HG03066 (cell line): Measurements from ENCODE around the gene KLHL13.

Source experiments
- ATAC-seq: cut with Tn5 transposase; IDR thresholded peaks from one replicate; pipeline ENCODE4 v1.9.1; 2021; ENCODE audit warnings: low read depth; ENCODE audit not compliant: unreplicated experiment

The KLHL13 gene

GRCh38 chrX:117898226-117898625 is 218.4 kb downstream of the KLHL13 start:
- ATAC-seq, result no peak

GRCh38 chrX:117895418-117895817 is 221.2 kb downstream of the KLHL13 start:
- no peak for ATAC-seq

DNA sequence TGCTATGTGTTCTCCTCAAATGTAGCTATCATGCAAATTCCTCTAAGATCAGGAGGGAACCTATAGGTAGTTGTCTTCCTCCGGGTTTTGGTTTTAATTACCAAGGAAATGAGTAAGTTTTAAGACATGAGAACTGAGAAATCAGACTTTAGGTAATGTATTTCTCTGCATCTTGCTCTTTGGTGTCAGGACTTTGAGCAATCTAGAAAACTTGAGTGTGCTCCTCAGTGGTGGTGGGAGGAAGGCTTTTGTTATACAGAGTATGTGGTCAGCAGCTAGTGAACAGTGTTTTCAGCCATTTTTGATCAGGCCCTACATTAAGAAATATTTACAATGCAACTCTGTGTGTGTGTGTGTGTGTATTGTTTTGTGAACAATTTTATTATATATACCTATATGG is 224.1 kb downstream of the KLHL13 start:
- ATAC-seq, result no peak

DNA sequence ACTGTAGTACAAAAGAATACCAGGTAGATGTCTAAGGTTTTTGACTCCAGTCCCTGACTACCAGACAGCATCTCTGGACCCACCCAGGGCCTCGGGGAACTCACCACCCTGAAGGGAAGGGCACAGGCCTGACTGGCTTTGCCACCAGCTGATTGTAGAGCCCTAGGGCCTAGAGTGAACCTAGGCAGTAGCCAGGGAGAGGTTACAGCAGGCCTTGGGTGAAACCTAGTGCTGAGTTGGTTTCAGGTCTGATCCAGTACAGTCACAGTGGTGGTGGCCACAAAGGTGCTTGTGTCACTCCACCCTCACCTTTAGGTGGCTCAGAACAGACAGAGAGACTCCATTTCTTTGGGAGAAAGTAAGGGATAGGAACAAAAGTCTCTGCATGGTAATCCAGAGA is 244.8 kb downstream of the KLHL13 start:
- ATAC-seq, result no peak

DNA sequence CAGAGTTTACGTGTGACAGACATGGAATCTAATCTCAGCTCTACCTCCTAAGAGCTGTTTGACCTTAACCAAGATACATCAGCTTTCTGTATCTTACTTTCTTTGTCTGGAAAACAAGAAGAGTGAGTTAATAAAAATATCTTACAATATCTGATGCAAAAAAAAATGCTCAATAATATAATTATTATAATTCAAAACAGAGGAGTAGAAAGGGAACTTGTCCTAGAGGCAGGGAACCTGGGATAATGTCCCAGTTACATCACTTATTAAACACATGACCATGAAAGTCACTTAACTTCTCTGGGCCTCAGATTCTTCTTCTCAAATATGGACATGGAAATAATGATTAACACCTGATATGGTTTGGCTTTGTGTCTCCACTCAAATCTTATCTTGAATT is 256.1 kb downstream of the KLHL13 start:
- ATAC-seq, result no peak

DNA sequence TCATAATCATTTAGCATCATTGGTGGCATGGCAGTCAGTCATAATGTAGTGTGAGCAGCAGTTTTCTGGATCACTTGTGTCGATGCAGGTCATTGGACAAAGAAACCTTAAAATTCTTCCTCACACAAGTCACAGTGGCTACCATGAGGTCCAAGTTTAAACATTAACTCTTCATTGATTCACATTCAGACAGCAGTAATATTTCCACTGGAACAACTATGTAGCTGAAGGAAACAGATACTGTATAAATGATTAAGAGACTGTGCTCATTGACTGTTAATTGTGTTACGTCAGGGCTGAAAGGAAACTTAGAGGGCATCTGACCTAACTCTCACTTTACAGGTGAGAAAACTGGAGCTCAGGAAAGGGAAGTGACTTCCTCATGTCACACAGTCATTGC is 261.8 kb downstream of the KLHL13 start:
- ATAC-seq, result no peak

DNA sequence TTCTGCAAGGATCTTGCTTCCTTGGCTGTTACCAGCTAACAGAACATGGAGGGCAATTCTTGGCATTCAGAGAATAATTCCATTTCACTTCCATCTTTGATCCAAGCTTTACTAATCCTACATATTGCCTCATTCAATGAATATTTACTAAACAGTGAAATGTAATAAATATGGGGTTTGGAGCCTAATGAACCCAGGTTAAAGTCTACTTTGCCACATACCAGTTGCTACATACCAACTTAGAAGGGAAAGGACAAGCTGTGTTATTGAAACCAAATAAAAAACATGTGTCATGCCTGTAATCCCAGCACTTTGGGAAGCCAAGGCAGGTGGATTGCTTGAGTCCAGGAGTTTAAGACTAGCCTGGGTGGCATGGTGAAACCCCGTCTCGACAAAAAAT is 265.6 kb downstream of the KLHL13 start:
- no peak for ATAC-seq
